HEK293T (cell line): ENCODE measurements around the gene SNAPC4.

ENCODE experiments used
- BHLHE40 ChIP-seq: fragments of 450-650 bp; IDR thresholded peaks from 2 replicates; pipeline ENCODE4 v1.6.1; 2016; ENCODE audit warnings: mild to moderate bottlenecking, moderate library complexity, borderline replicate concordance
- CTBP1 ChIP-seq: fragments of 450-650 bp; IDR thresholded peaks from 2 replicates; pipeline ENCODE4 v1.6.1; 2016; ENCODE audit warnings: borderline replicate concordance
- ELF4 ChIP-seq: fragments of 450-650 bp; IDR thresholded peaks from 2 replicates; pipeline ENCODE4 v1.6.1; 2017; ENCODE audit warnings: antibody characterized with exemption
- FOXA1 ChIP-seq: fragments of 450-650 bp; IDR thresholded peaks from 2 replicates; pipeline ENCODE4 v1.6.1; 2016; ENCODE audit warnings: mild to moderate bottlenecking
- FOXK2 ChIP-seq: fragments of 450-650 bp; IDR thresholded peaks from 2 replicates; pipeline ENCODE4 v1.6.1; 2016; ENCODE audit warnings: mild to moderate bottlenecking
- FOXM1 ChIP-seq: fragments of 450-650 bp; IDR thresholded peaks from 2 replicates; pipeline ENCODE4 v1.6.1; 2017; ENCODE audit warnings: mild to moderate bottlenecking, borderline replicate concordance
- L3MBTL2 ChIP-seq: fragments of 450-650 bp; conservative IDR thresholded peaks from 2 replicates; pipeline ENCODE4 v1.6.1; 2016; ENCODE audit warnings: mild to moderate bottlenecking
- LEF1 ChIP-seq: fragments of 450-650 bp; IDR thresholded peaks from 2 replicates; pipeline ENCODE4 v1.6.1; 2017; ENCODE audit warnings: mild to moderate bottlenecking, borderline replicate concordance
- NFRKB ChIP-seq: fragments of 450-650 bp; IDR thresholded peaks from 2 replicates; pipeline ENCODE4 v1.6.1; 2016; ENCODE audit warnings: mild to moderate bottlenecking, moderate library complexity
- SP1 ChIP-seq: fragments of 450-650 bp; IDR thresholded peaks from 2 replicates; pipeline ENCODE4 v1.6.1; 2017
- SUZ12 ChIP-seq: fragments of 450-650 bp; IDR thresholded peaks from 2 replicates; pipeline ENCODE4 v1.6.1; 2016; ENCODE audit warnings: mild to moderate bottlenecking
- TARDBP ChIP-seq: fragments of 450-650 bp; IDR thresholded peaks from 2 replicates; pipeline ENCODE4 v1.6.1; 2016
- ZNF384 ChIP-seq: fragments of 450-650 bp; IDR thresholded peaks from 2 replicates; pipeline ENCODE4 v1.6.1; 2016
- TF ChIP-seq, protein P1 (sequence below): fragments of 450-650 bp; IDR thresholded peaks from 2 replicates; pipeline ENCODE4 v1.6.1; 2016

DNA sequence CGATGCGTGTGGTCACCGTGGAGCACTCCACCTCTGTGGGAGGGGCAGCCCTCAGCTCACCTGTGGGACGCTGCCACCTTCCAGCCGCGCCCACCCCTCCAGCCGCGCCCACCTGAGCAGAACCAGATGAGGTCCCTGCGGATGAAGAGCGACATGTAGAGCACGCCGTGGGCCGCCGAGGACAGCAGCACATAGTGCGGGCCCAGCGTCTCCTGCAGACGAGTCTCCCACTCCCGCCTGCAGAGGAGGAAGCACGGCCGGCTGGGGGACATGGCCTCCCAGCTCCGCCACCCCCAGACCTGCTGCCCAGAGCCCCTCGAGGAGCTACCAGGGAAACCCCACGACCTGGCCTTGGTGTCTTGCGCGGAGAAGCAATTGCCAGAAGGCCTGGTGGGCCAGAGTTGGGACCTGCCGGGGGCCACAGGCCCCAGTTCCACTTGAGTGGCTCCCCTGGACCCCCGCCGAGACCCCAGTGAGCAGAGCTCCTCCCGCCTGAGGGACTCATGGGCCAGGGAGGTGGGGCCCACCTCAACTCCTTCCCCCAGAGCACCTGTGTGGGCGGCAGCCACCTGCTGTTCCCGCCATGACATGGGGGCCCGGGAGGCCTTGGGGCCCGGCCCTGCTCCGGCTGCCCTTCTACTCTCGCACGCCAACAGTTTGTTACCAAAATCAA is 33.2 kb upstream of the SNAPC4 start:
- TF ChIP-seq CTBP1 = no peak
- TF ChIP-seq, protein P1, sequence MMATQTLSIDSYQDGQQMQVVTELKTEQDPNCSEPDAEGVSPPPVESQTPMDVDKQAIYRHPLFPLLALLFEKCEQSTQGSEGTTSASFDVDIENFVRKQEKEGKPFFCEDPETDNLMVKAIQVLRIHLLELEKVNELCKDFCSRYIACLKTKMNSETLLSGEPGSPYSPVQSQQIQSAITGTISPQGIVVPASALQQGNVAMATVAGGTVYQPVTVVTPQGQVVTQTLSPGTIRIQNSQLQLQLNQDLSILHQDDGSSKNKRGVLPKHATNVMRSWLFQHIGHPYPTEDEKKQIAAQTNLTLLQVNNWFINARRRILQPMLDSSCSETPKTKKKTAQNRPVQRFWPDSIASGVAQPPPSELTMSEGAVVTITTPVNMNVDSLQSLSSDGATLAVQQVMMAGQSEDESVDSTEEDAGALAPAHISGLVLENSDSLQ = no peak
- TF ChIP-seq FOXM1 = no peak
- TF ChIP-seq ELF4 = no peak
- TF ChIP-seq FOXK2 = no peak
- TF ChIP-seq SP1 = no peak
- TF ChIP-seq TARDBP = no peak
- TF ChIP-seq SUZ12 = no peak
- TF ChIP-seq BHLHE40 = no peak
- no peak for TF ChIP-seq LEF1
- TF ChIP-seq ZNF384 = no peak
- TF ChIP-seq L3MBTL2 = no peak
- TF ChIP-seq FOXA1 = no peak
- no peak for TF ChIP-seq NFRKB
